A549 (cell line): Measurements from ENCODE around the gene SLC36A4. TPM values are rescaled to one million over a fixed set of nuclear protein-coding genes. Genes with fewer than 3 reads are reported as not detected.
"Not testable (repeated sequence)": the region's sequence is repeated elsewhere in the genome, so short reads cannot be mapped to it uniquely, and the experiment has no call there.

ENCODE experiments used
- ATAC-seq, 2 experiments: fragments of 200-7000 bp in 1 of 2; fragments of >200 bp in 1 of 2; cut with Nextera tagmentation in 1 of 2; cut with Tn5 transposase in 1 of 2; 3 replicates each; pipeline versions ENCODE4 v1.8.0 to v1.9.1; 2018 to 2020; ENCODE audit warnings: mild to moderate bottlenecking in 1 of 2, moderate library complexity in 1 of 2
- CTCF ChIA-PET: fragments of 300-600 bp; sonication (Branson Sonifier 250); formaldehyde crosslinking; extraction: SDS; loops from one replicate; lab custom pipeline; 2021; ENCODE audit warnings: antibody characterized with exemption, inconsistent platforms; lab: Yijun Ruan, JAX
- POLR2A ChIA-PET: fragments of 350-600 bp; formaldehyde crosslinking; extraction: SDS; loops from one replicate; lab custom pipeline; 2021; ENCODE audit warnings: antibody characterized with exemption, inconsistent platforms; lab: Yijun Ruan, JAX
- DNase-seq, 2 experiments: peaks; one replicate each; pipeline versions ENCODE4 v3.0.0 to v3.0.0-alpha.2; 2011 to 2016; ENCODE audit warnings: low read depth in 1 of 2, low spot score in 1 of 2
- FAIRE-seq: peaks from 2 replicates; lab custom pipeline; 2011; peaks lifted over from hg19 to GRCh38; lab: Jason Lieb, UNC
- H3K27ac ChIP-seq, 2 experiments: fragments of >200 bp; sonication (Bioruptor Twin); formaldehyde crosslinking; 3 replicates each; pipeline ENCODE4 v1.5.1; 2016 to 2017
- H3K4me1 ChIP-seq: fragments of >200 bp; sonication (Bioruptor Twin); formaldehyde crosslinking; 3 replicates; pipeline ENCODE4 v1.6.1; 2016
- H3K4me2 ChIP-seq: fragments of >200 bp; sonication (Bioruptor Twin); formaldehyde crosslinking; 3 replicates; pipeline ENCODE4 v1.6.1; 2016
- H3K4me3 ChIP-seq: fragments of >200 bp; sonication (Bioruptor Twin); formaldehyde crosslinking; 3 replicates; pipeline ENCODE4 v1.5.1; 2016
- H3K9me3 ChIP-seq: fragments of >200 bp; sonication (Bioruptor Twin); formaldehyde crosslinking; 3 replicates; pipeline ENCODE4 v1.6.1; 2016
- ATOH8 ChIP-seq: fragments of 250-450 bp; sonication (Bioruptor Pico); IDR thresholded peaks from 2 replicates; pipeline ENCODE4 v1.5.0; 2020; ENCODE audit warnings: low read depth, mild to moderate bottlenecking, moderate library complexity
- BCL3 ChIP-seq: fragments of >200 bp; sonication (Bioruptor Twin); formaldehyde crosslinking; IDR thresholded peaks from 3 replicates; pipeline ENCODE4 v1.6.1; 2016
- BHLHE40 ChIP-seq: IDR thresholded peaks from 2 replicates; pipeline ENCODE4 v1.6.1; 2012; ENCODE audit warnings: low read depth, low read length, inconsistent platforms
- CBX2 ChIP-seq: fragments of 200-600 bp; sonication (generic); IDR thresholded peaks from 2 replicates; pipeline ENCODE4 v1.6.1; 2016; ENCODE audit warnings: low read depth, mild to moderate bottlenecking, borderline replicate concordance
- CEBPB ChIP-seq, 2 experiments: fragments of >200 bp in 1 of 2; sonication (Bioruptor Twin) in 1 of 2; formaldehyde crosslinking in 1 of 2; IDR thresholded peaks; 2 replicates each; pipeline ENCODE4 v1.6.1; 2012 to 2016
- CHD2 ChIP-seq: fragments of 150-350 bp; IDR thresholded peaks from 2 replicates; pipeline ENCODE4 v1.6.1; 2014; ENCODE audit warnings: low read length; ENCODE audit not compliant: partially characterized antibody
- E2F6 ChIP-seq: IDR thresholded peaks from 2 replicates; pipeline ENCODE4 v1.6.1; 2012; ENCODE audit warnings: low read depth, borderline replicate concordance
- EHMT2 ChIP-seq: fragments of 200-600 bp; sonication (generic); IDR thresholded peaks from 2 replicates; pipeline ENCODE4 v1.6.1; 2016; ENCODE audit warnings: antibody characterized with exemption, low read depth, mild to moderate bottlenecking, moderate library complexity
- ELK1 ChIP-seq: fragments of 150-350 bp; IDR thresholded peaks from 2 replicates; pipeline ENCODE4 v1.6.1; 2014; ENCODE audit warnings: low read depth, mild to moderate bottlenecking, low read length
- EP300 ChIP-seq, 2 experiments: fragments of >200 bp; sonication (Bioruptor Twin); formaldehyde crosslinking; IDR thresholded peaks; 2 replicates in 1 of 2; 3 replicates in 1 of 2; pipeline ENCODE4 v1.6.1; 2016 to 2017
- ESRRA ChIP-seq: fragments of 150-350 bp; IDR thresholded peaks from 2 replicates; pipeline ENCODE4 v1.6.1; 2014; ENCODE audit warnings: mild to moderate bottlenecking, low read length, borderline replicate concordance
- FOXS1 ChIP-seq: fragments of 250-450 bp; sonication (Bioruptor Pico); IDR thresholded peaks from 2 replicates; pipeline ENCODE4 v1.5.0; 2020; ENCODE audit warnings: mild to moderate bottlenecking, moderate library complexity
- HOXB13 ChIP-seq: fragments of 250-450 bp; sonication (Bioruptor Pico); IDR thresholded peaks from 2 replicates; pipeline ENCODE4 v1.5.0; 2020; ENCODE audit warnings: low read depth, mild to moderate bottlenecking, moderate library complexity
- HOXB5 ChIP-seq: fragments of 250-450 bp; sonication (Bioruptor Pico); IDR thresholded peaks from 2 replicates; pipeline ENCODE4 v1.5.0; 2020; ENCODE audit warnings: mild to moderate bottlenecking, moderate library complexity
- JUNB ChIP-seq: fragments of >200 bp; sonication (Bioruptor Twin); formaldehyde crosslinking; IDR thresholded peaks from 2 replicates; pipeline ENCODE4 v1.6.1; 2016
- KDM1A ChIP-seq: fragments of 200-600 bp; sonication (generic); IDR thresholded peaks from 2 replicates; pipeline ENCODE4 v1.6.1; 2016; ENCODE audit warnings: low read depth, mild to moderate bottlenecking
- KDM5A ChIP-seq: fragments of 200-600 bp; sonication (generic); IDR thresholded peaks from 2 replicates; pipeline ENCODE4 v1.6.1; 2016; ENCODE audit warnings: antibody characterized with exemption, mild to moderate bottlenecking
- MYC ChIP-seq: IDR thresholded peaks from 2 replicates; pipeline ENCODE4 v1.6.1; 2012; ENCODE audit warnings: mild to moderate bottlenecking, inconsistent platforms, low read length, improper control_type of control experiment, borderline replicate concordance
- NFE2L2 ChIP-seq: fragments of 150-350 bp; conservative IDR thresholded peaks from 2 replicates; pipeline ENCODE4 v1.6.1; 2014; ENCODE audit warnings: low read length
- PHF8 ChIP-seq: fragments of 200-600 bp; sonication (generic); IDR thresholded peaks from 2 replicates; pipeline ENCODE4 v1.6.1; 2016; ENCODE audit warnings: low read depth, mild to moderate bottlenecking, antibody characterized with exemption, moderate library complexity, borderline replicate concordance
- POLR2A ChIP-seq: IDR thresholded peaks from 2 replicates; pipeline ENCODE4 v1.6.1; 2012; ENCODE audit warnings: mild to moderate bottlenecking, low read length
- POLR2AphosphoS2 ChIP-seq: conservative IDR thresholded peaks from 2 replicates; pipeline ENCODE4 v1.6.1; 2012; ENCODE audit warnings: low read length, improper control_type of control experiment, inconsistent platforms
- RARB ChIP-seq: fragments of 250-450 bp; sonication (Bioruptor Pico); IDR thresholded peaks from 2 replicates; pipeline ENCODE4 v1.8.0; 2021; ENCODE audit warnings: mild to moderate bottlenecking, moderate library complexity
- RNF2 ChIP-seq: fragments of 200-600 bp; sonication (generic); IDR thresholded peaks from 2 replicates; pipeline ENCODE4 v1.6.1; 2016; ENCODE audit warnings: low read depth, mild to moderate bottlenecking, antibody characterized with exemption, moderate library complexity, borderline replicate concordance
- WGBS: methylation state at CpG from one replicate; pipeline ENCODE4 v1.1.6; 2017; ENCODE audit errors: missing lambda C conversion rate; 5-methylcytosine and 5-hydroxymethylcytosine counted together
- polyA plus RNA-seq, 4 experiments: library from polyadenylated mRNA; depleted of rRNA in 3 of 4; stranded (reverse); fragments of >200 nt; fragmentation: RNase III in 1 of 4; extraction: RNeasy Plus Mini Kit Qiagen cat#74134 plus additional on column Dnase treatment in 1 of 4; gene quantifications; 2 replicates in 3 of 4; 3 replicates in 1 of 4; pipeline ENCODE4 v1.2.3, GENCODE V29; 2011 to 2017
- TF ChIP-seq, protein P1 (sequence below): IDR thresholded peaks from 2 replicates; pipeline ENCODE4 v1.6.1; 2012
- TF ChIP-seq, protein P2 (sequence below): fragments of >200 bp; sonication (Bioruptor Twin); formaldehyde crosslinking; IDR thresholded peaks from 2 replicates; pipeline ENCODE4 v1.6.1; 2016

Gene SLC36A4
- polyA plus RNA-seq, 2 of the 4 experiments (the other 2 are of a cell fraction): 24.1 to 30.5 TPM

DNA sequence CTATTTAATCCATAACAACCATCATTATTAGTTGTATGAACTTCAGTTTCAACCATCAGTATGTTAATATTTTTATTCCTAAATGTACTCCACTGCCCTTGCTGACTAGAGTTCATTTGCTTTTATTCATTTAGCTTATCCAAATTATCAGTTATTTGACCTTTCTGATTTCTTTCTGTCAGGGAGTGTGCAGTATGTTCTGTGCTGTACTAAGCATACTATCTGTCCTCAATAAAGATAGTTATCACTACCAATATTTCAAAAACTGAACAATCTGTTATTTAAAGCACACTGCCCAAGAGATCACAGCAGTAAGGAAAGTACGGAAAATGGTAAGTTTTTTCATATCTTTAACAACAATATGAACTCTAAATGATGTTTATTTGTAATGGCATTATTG lies 8.3 kb downstream of the SLC36A4 start:
- H3K9me3 ChIP-seq: peaks cover 25% of the 10 kb centered on the region
- no peak overlapping the region for H3K4me3 ChIP-seq
- TF ChIP-seq NFE2L2 (no peak), HOXB13 (CRISPR knock-in tag) (no peak), KDM5A (no peak), KDM1A (no peak), EHMT2 (no peak), POLR2AphosphoS2 (no peak), CHD2 (no peak), RNF2 (no peak), PHF8 (no peak), JUNB (no peak), CEBPB (IDR thresholded peaks at IDR 0.05) (no peak), BHLHE40 (no peak), EP300 (IDR thresholded peaks at IDR 0.05) (no peak), ESRRA (no peak), CBX2 (no peak), MYC (no peak), BCL3 (no peak)
- TF ChIP-seq, protein P1, sequence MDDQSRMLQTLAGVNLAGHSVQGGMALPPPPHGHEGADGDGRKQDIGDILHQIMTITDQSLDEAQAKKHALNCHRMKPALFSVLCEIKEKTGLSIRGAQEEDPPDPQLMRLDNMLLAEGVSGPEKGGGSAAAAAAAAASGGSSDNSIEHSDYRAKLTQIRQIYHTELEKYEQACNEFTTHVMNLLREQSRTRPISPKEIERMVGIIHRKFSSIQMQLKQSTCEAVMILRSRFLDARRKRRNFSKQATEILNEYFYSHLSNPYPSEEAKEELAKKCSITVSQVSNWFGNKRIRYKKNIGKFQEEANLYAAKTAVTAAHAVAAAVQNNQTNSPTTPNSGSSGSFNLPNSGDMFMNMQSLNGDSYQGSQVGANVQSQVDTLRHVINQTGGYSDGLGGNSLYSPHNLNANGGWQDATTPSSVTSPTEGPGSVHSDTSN: no peak
- DNase-seq: no peak
- ATAC-seq: no peak
- H3K4me1 ChIP-seq: no peaks in the 10 kb centered on the region
- no peak for FAIRE-seq
- no peak overlapping the region for H3K4me2 ChIP-seq
- H3K27ac ChIP-seq: no peak overlapping the region
- ChIA-PET POLR2A (no interaction called here), CTCF (interaction anchor here (1.0 kb wide), 1 partner anchor 248 kb away, joined by 4 read pairs; no protein-coding TSS in a partner anchor)
- WGBS: 100% methylated on average over 1 of the region's 1 CpG

DNA sequence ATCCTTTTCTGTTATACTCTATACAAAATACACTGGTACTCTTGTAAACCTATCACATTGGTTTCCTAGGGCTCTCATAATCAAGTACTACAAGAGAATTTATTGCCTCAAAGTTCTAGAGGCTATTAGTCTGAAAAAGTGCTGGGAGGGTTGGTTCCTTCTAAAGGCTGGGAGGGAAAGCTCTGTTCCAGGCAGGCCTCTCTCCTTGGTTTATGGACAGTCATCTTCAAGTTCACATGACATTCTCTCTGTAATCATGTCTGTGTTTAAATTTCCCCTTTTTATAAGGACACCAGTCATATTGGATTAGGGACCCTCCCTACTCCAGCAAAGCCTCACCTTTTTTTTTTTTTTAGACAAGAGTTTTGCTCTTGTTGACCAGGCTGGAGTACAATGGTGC lies 9.1 kb downstream of the SLC36A4 start:
- ChIA-PET CTCF (interaction anchor here (1.0 kb wide), 1 partner anchor 247 kb away, joined by 4 read pairs; no protein-coding TSS in a partner anchor), POLR2A (no interaction called here)
- no peak for DNase-seq
- Histone ChIP-seq H3K4me3 (no peak overlapping the region), H3K4me1 (no peaks in the 10 kb centered on the region), H3K9me3 (peaks cover 25% of the 10 kb centered on the region), H3K27ac (no peak overlapping the region), H3K4me2 (no peak overlapping the region)
- FAIRE-seq: no peak
- ATAC-seq: no peak
- TF ChIP-seq RARB (CRISPR knock-in tag) (no peak), ATOH8 (CRISPR knock-in tag) (no peak)

DNA sequence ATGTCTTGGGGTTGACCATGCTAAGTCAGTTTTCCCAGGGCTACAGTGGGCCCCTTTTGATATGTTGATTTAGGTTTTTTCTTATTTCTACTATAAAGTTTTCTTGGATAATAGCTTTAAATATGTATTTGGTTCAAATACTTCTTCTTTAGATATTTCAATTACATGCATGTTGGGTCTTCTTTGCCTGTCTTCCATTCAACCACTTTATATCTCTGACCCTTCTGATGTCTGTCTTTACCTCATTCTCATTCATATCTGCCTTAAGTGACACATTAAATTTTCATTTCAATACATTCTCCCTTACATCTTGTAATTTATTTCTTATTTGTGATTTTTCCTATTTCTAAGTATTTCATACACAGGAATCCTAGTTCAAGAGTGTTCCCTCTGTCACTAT lies 10.5 kb downstream of the SLC36A4 start:
- DNase-seq: no peak
- CTCF ChIA-PET: no interaction called here
- Histone ChIP-seq H3K4me2 (no peak overlapping the region), H3K9me3 (peaks cover 25% of the 10 kb centered on the region), H3K4me1 (no peaks in the 10 kb centered on the region), H3K27ac (no peak overlapping the region), H3K4me3 (no peak overlapping the region)
- no peak for FAIRE-seq
- POLR2A ChIA-PET: no interaction called here
- TF ChIP-seq POLR2A (no peak), CBX2 (no peak), E2F6 (no peak), EHMT2 (no peak), EP300 (IDR thresholded peaks at IDR 0.05) (no peak), FOXS1 (CRISPR knock-in tag) (no peak), NFE2L2 (no peak), ELK1 (no peak), CHD2 (no peak), HOXB5 (no peak)
- TF ChIP-seq, protein P2, sequence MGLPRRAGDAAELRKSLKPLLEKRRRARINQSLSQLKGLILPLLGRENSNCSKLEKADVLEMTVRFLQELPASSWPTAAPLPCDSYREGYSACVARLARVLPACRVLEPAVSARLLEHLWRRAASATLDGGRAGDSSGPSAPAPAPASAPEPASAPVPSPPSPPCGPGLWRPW: no peak
- no peak for ATAC-seq

DNA sequence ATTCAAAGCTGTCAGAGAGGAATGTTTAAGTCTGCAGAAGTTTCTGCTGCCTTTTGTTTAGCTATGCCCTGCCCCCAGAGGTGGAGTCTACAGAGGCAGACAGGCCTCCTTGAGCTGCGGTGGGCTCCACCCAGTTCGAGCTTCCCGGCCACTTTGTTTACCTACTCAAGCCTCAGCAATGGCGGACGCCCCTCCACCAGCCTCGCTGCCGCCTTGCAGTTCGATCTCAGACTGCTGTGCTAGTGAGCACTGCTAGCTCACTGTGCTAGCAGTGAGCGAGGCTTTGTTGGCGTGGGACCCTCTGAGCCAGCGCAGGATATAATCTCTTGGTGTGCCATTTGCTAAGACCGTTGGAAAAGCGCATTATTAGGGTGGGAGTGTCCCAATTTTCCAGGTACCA lies 19.9 kb downstream of the SLC36A4 start:
- ATAC-seq: not testable (repeated sequence)

More for the DNA sequence above, 19.9 kb downstream of the SLC36A4 start:
- CTCF ChIA-PET: interaction anchor here (1.8 to 2.6 kb wide), 2 partner anchors 14 to 236 kb away, joined by 3 to 10 read pairs; no protein-coding TSS in a partner anchor
- POLR2A ChIA-PET, H3K4me3 ChIP-seq, DNase-seq, H3K9me3 ChIP-seq, H3K4me2 ChIP-seq, H3K4me1 ChIP-seq, H3K27ac ChIP-seq, FAIRE-seq: not testable (repeated sequence)
- 96% methylated on average over 7 of the region's 13 CpGs for WGBS
